WI38 (cell line): ENCODE measurements around the gene SMC5.

Experiments used
- H3K4me3 ChIP-seq: 2 replicates; pipeline ENCODE4 v1.5.1; 2011; ENCODE audit warnings: low read depth, mild to moderate bottlenecking, control low read depth, low read length
- CTCF ChIP-seq: IDR thresholded peaks from 2 replicates; pipeline ENCODE4 v1.5.1; 2012; ENCODE audit warnings: low read depth, mild to moderate bottlenecking, control low read depth, low read length

The SMC5 gene

GRCh38 chr9:70291446-70291845 lies 32.7 kb downstream of the SMC5 start:
- no peak overlapping the region for H3K4me3 ChIP-seq
- no peak for TF ChIP-seq CTCF

- H3K4me3 ChIP-seq = no peak overlapping the region
- no peak for TF ChIP-seq CTCF
Observed at GRCh38 chr9:70292253-70292652, 33.5 kb downstream of the SMC5 start.

- H3K4me3 ChIP-seq = no peak overlapping the region
- TF ChIP-seq CTCF = no peak
Observed at GRCh38 chr9:70293214-70293613, 34.4 kb downstream of the SMC5 start.

GRCh38 chr9:70297141-70297540 lies 38.4 kb downstream of the SMC5 start:
- no peak for TF ChIP-seq CTCF
- no peak overlapping the region for H3K4me3 ChIP-seq

GRCh38 chr9:70298245-70298771 lies 39.5 kb downstream of the SMC5 start:
- no peak overlapping the region for H3K4me3 ChIP-seq
- no peak for TF ChIP-seq CTCF

GRCh38 chr9:70303268-70303667 lies 44.5 kb downstream of the SMC5 start:
- no peak overlapping the region for H3K4me3 ChIP-seq
- no peak for TF ChIP-seq CTCF

- no peak for TF ChIP-seq CTCF
- H3K4me3 ChIP-seq = no peak overlapping the region
Observed at GRCh38 chr9:70304810-70305209, 46.0 kb downstream of the SMC5 start.
